Breast epithelium (tissue), 4 donors: Measurements from ENCODE around the gene PCDHA8. TPM values are rescaled to one million over a fixed set of nuclear protein-coding genes. Genes with fewer than 3 reads are reported as not detected.
"Not testable (repeated sequence)": the region's sequence is repeated elsewhere in the genome, so short reads cannot be mapped to it uniquely, and the experiment has no call there.

Source experiments
- DNase-seq, 2 donors: peaks; one replicate each; pipeline ENCODE4 v3.0.0-alpha.2; 2019; ENCODE audit warnings: low spot score in 2 of 2
- H3K27ac ChIP-seq, 2 donors: fragments of 200-600 bp; sonication (generic) in 1 of 2; one replicate each; pipeline ENCODE4 v1.5.1; 2016 to 2019; ENCODE audit warnings: mild to moderate bottlenecking in 1 of 2
- H3K27me3 ChIP-seq, 2 donors: fragments of 200-600 bp; sonication (generic) in 1 of 2; one replicate each; pipeline versions ENCODE4 v1.5.1 to v1.6.0; 2017 to 2019; ENCODE audit warnings: control low read depth in 1 of 2, mild to moderate bottlenecking in 1 of 2
- H3K36me3 ChIP-seq: fragments of 200-600 bp; one replicate; pipeline ENCODE4 v1.5.1; 2019
- H3K4me1 ChIP-seq, 2 donors: fragments of 200-600 bp; sonication (generic); one replicate each; pipeline ENCODE4 v1.5.1; 2016 to 2019; ENCODE audit warnings: control low read depth in 1 of 2
- H3K4me3 ChIP-seq, 3 donors: fragments of 200-600 bp; sonication (generic); 1 replicate in 2 of 3; 2 replicates in 1 of 3; pipeline ENCODE4 v1.5.1; 2016 to 2019; ENCODE audit warnings: mild to moderate bottlenecking in 3 of 3, moderate library complexity in 2 of 3
- H3K9me3 ChIP-seq, 2 donors: fragments of 200-600 bp; sonication (generic) in 1 of 2; one replicate each; pipeline ENCODE4 v1.5.1; 2016 to 2019; ENCODE audit warnings: control low read depth in 1 of 2
- POLR2A ChIP-seq: fragments of 450-650 bp; IDR thresholded peaks from one replicate; pipeline ENCODE4 v1.6.1; 2016; ENCODE audit warnings: antibody characterized with exemption, mild to moderate bottlenecking, moderate library complexity
- POLR2AphosphoS5 ChIP-seq, 3 donors: sonication (generic); formaldehyde crosslinking; IDR thresholded peaks; one replicate each; pipeline ENCODE4 v1.6.1; 2017; ENCODE audit warnings: antibody characterized with exemption in 3 of 3
- intact Hi-C: fragments of 100-400 bp; cut with DNase I; formaldehyde crosslinking; loops from one replicate; pipeline ENCODE4 v1.15.1; 2023; ENCODE audit warnings: low total_unique reads
- total RNA-seq, 3 donors: library from RNA; depleted of rRNA; stranded (reverse); fragments of >200 nt; gene quantifications; one replicate each; pipeline ENCODE4 v1.1.0, GENCODE V29; 2016
- TF ChIP-seq, protein P1 (sequence below), 3 donors: fragments of 450-650 bp; IDR thresholded peaks; one replicate each; pipeline ENCODE4 v1.5.1; 2016 to 2017; ENCODE audit warnings: antibody characterized with exemption in 3 of 3, mild to moderate bottlenecking in 3 of 3, moderate library complexity in 3 of 3

Gene PCDHA8
- total RNA-seq, 3 donors from 2014 or later, result 0.32 to 0.98 (median 0.88) TPM

- Histone ChIP-seq H3K27me3 (no peaks in the 10 kb centered on the region), H3K4me3 (no peak overlapping the region), H3K36me3 (no peaks in the 10 kb centered on the region), H3K4me1 (no peaks in the 10 kb centered on the region), H3K27ac (no peak overlapping the region), H3K9me3 (peaks cover 28 to 66% of the 10 kb centered on the region in 2 donors)
- no peak for DNase-seq
- intact Hi-C loops, result no loop called here
- TF ChIP-seq, protein P1, sequence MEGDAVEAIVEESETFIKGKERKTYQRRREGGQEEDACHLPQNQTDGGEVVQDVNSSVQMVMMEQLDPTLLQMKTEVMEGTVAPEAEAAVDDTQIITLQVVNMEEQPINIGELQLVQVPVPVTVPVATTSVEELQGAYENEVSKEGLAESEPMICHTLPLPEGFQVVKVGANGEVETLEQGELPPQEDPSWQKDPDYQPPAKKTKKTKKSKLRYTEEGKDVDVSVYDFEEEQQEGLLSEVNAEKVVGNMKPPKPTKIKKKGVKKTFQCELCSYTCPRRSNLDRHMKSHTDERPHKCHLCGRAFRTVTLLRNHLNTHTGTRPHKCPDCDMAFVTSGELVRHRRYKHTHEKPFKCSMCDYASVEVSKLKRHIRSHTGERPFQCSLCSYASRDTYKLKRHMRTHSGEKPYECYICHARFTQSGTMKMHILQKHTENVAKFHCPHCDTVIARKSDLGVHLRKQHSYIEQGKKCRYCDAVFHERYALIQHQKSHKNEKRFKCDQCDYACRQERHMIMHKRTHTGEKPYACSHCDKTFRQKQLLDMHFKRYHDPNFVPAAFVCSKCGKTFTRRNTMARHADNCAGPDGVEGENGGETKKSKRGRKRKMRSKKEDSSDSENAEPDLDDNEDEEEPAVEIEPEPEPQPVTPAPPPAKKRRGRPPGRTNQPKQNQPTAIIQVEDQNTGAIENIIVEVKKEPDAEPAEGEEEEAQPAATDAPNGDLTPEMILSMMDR (IDR thresholded peaks at IDR 0.05), result no peak
- TF ChIP-seq POLR2AphosphoS5 (IDR thresholded peaks at IDR 0.05) (no peak), POLR2A (no peak)
Measured at GRCh38 chr5:140808889-140809291, 32.1 kb upstream of the PCDHA8 start.

DNA sequence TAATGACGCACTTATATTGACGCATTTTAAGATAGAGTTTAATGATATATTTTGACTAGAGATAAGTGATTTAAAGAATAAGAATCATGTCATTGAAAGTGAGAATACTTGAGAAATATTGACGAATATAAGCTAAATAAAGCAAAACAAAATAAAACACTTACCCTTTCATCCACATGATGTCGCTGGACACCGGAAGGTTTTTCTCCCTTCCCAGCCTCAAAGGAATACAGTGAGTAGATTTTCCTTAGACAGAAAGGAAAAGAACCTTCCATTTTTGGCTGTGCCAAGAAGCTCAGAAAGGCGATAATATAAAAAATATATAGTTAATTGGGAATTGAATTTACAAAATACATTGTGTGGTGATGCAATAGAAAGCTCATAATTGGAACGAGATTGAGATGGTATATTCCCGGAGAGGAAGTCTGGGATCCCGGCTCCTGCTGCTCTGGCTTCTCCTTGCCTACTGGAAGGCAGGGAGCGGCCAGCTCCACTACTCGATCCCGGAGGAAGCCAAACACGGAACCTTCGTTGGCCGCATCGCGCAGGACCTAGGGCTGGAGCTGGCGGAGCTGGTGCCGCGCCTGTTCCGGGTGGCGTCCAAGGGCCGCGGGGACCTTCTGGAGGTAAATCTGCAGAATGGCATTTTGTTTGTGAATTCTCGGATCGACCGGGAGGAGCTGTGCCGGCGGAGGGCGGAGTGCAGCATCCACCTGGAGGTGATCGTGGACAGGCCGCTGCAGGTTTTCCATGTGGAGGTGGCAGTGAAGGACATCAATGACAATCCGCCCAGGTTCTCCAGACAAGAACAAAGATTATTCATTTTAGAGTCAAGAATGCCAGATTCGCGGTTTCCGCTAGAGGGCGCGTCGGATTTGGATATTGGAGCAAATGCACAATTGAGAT, 19.4 kb upstream of the PCDHA8 start, which contains the start of gene PCDHA5:
TSS of gene PCDHA5 (plus strand) at position 239 of the 906 bp plus-strand sequence.
- no peaks in the 10 kb centered on the region for H3K4me1 ChIP-seq
- TF ChIP-seq, protein P1 (IDR thresholded peaks at IDR 0.05), result peak in 1 of 3 donors; percentile 14
- TF ChIP-seq POLR2AphosphoS5 (IDR thresholded peaks at IDR 0.05) (no peak), POLR2A (no peak)
- H3K27ac ChIP-seq, result no peak within 1 kb of the TSS
- peak within 1 kb of the TSS in 2 of 3 donors; percentile 19 to 32 for H3K4me3 ChIP-seq
- DNase-seq, result no peak
- H3K9me3 ChIP-seq, result peaks cover 29 to 56% of the 10 kb centered on the region in 2 donors
- no peaks in the 10 kb centered on the region for H3K27me3 ChIP-seq
- intact Hi-C loops, result no loop called here
- H3K36me3 ChIP-seq, result no peaks in the 10 kb centered on the region

- intact Hi-C loops, result no loop called here
- no peak overlapping the region for H3K4me3 ChIP-seq
- TF ChIP-seq, protein P1 (IDR thresholded peaks at IDR 0.05), result peak in 1 of 3 donors; percentile 1
- TF ChIP-seq POLR2A, result no peak
- peaks cover 22 to 50% of the 10 kb centered on the region in 2 donors for H3K9me3 ChIP-seq
- H3K36me3 ChIP-seq, result no peaks in the 10 kb centered on the region
- H3K27ac ChIP-seq, result no peak overlapping the region
- no peak for DNase-seq
- H3K4me1 ChIP-seq, result no peaks in the 10 kb centered on the region
- H3K27me3 ChIP-seq, result no peaks in the 10 kb centered on the region
Measured at GRCh38 chr5:140822281-140822629, 18.7 kb upstream of the PCDHA8 start.

DNA sequence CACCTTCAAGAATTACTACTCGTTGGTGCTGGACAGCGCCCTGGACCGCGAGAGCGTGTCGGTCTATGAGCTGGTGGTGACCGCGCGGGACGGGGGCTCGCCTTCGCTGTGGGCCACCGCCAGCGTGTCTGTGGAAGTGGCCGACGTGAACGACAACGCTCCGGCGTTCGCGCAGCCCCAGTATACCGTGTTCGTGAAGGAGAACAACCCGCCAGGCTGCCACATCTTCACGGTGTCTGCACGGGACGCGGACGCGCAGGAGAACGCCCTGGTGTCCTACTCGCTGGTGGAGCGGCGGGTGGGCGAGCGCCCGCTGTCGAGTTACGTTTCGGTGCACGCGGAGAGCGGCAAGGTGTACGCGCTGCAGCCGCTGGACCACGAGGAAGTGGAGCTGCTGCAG, 18.0 kb upstream of the PCDHA8 start:
- H3K36me3 ChIP-seq, H3K27me3 ChIP-seq, DNase-seq, H3K4me1 ChIP-seq, H3K4me3 ChIP-seq, H3K27ac ChIP-seq, intact Hi-C loops: not testable (repeated sequence)
- peaks cover 22 to 50% of the 10 kb centered on the region in 2 donors for H3K9me3 ChIP-seq

DNA sequence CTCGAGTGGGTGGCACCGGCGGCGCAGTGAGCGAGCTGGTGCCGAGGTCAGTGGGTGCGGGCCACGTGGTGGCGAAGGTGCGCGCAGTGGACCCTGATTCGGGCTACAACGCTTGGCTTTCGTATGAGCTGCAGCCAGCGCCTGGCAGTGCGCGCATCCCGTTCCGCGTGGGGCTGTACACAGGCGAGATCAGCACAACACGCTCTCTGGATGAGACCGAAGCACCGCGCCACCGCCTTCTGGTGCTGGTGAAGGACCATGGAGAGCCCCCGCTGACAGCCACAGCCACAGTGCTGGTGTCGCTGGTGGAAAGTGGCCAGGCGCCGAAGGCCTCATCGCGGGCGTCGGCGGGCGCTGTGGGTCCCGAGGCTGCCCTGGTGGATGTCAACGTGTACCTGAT, 17.5 kb upstream of the PCDHA8 start:
- H3K27me3 ChIP-seq, result no peaks in the 10 kb centered on the region

More for the DNA sequence above, 17.5 kb upstream of the PCDHA8 start:
- Histone ChIP-seq H3K36me3 (no peaks in the 10 kb centered on the region), H3K27ac (no peak overlapping the region), H3K4me3 (no peak overlapping the region), H3K9me3 (peaks cover 27 to 53% of the 10 kb centered on the region in 2 donors), H3K4me1 (no peaks in the 10 kb centered on the region)
- intact Hi-C loops, result no loop called here
- no peak for DNase-seq
- TF ChIP-seq, protein P1 (IDR thresholded peaks at IDR 0.05), result no peak
- TF ChIP-seq POLR2A, result no peak
- no peak for TF ChIP-seq POLR2AphosphoS5 (IDR thresholded peaks at IDR 0.05)
